ENCODE data around the gene SSC5D. TPM values are rescaled to one million over a fixed set of nuclear protein-coding genes. Genes with fewer than 3 reads are reported as not detected.

Gene SSC5D
- 12.5 TPM for polyA plus RNA-seq (2012; ENCODE audit: insufficient read length, low read depth)

DNA sequence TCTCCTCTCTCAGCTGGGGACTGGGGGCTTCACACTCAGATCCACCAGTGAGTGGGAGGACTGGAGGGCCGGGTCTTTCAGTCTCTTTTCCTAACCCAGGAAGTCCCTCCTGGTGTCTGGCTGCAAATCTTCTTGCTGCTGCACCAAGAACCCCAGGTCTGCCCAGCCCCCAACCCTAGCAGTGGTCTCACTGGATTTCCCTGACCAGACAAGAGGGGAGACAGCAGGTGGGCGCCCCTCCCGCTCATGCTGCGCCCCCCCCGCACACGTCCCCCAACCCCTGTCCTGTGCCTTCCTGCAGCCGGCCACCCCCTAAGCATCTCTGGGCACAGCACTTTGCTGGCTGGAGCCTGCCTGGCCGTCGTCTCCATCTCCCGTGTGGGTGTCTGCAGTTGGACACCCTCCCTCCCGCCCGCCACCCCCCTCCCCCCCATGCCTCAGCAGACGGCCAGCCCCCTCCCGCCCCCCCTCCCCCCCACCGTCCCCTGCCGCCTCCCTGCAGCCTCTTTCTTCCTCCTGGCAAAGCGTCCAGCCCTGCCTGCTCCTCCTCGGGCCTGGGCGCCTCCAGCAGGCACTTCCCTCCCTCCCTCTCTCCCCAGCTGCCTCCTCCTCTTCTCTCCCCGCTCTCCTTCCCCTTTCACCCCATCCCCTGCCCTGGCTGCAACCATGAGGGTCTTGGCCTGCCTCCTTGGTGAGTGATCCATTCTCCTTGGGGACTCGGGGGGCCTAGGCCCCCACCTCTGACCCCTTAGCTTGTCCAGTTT, at the start of gene SSC5D:
Gene SSC5D (plus strand): TSS at position 513 of the 764 bp plus-strand sequence. CDS start 154 bp downstream, at position 667.
- TF ChIP-seq SIN3A (IDR thresholded peaks at IDR 0.05; ENCODE audit: borderline replicate concordance, insufficient read depth, low read length) (no peak), FOXP2 (optimal IDR thresholded peaks at IDR 0.05; ENCODE audit: borderline replicate concordance, extremely low read depth, extremely low read length, insufficient read depth) (no peak), TAF1 (IDR thresholded peaks at IDR 0.05; ENCODE audit: borderline replicate concordance, insufficient read depth, low read length) (no peak), POLR2AphosphoS5 (IDR thresholded peaks at IDR 0.05; ENCODE audit: low read depth, low read length) (no peak)
- TF ChIP-seq, protein P1, sequence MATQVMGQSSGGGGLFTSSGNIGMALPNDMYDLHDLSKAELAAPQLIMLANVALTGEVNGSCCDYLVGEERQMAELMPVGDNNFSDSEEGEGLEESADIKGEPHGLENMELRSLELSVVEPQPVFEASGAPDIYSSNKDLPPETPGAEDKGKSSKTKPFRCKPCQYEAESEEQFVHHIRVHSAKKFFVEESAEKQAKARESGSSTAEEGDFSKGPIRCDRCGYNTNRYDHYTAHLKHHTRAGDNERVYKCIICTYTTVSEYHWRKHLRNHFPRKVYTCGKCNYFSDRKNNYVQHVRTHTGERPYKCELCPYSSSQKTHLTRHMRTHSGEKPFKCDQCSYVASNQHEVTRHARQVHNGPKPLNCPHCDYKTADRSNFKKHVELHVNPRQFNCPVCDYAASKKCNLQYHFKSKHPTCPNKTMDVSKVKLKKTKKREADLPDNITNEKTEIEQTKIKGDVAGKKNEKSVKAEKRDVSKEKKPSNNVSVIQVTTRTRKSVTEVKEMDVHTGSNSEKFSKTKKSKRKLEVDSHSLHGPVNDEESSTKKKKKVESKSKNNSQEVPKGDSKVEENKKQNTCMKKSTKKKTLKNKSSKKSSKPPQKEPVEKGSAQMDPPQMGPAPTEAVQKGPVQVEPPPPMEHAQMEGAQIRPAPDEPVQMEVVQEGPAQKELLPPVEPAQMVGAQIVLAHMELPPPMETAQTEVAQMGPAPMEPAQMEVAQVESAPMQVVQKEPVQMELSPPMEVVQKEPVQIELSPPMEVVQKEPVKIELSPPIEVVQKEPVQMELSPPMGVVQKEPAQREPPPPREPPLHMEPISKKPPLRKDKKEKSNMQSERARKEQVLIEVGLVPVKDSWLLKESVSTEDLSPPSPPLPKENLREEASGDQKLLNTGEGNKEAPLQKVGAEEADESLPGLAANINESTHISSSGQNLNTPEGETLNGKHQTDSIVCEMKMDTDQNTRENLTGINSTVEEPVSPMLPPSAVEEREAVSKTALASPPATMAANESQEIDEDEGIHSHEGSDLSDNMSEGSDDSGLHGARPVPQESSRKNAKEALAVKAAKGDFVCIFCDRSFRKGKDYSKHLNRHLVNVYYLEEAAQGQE (IDR thresholded peaks at IDR 0.05; ENCODE audit: insufficient read depth in 1 of 2, low read depth in 2 of 2, low read length in 2 of 2): no peak

DNA sequence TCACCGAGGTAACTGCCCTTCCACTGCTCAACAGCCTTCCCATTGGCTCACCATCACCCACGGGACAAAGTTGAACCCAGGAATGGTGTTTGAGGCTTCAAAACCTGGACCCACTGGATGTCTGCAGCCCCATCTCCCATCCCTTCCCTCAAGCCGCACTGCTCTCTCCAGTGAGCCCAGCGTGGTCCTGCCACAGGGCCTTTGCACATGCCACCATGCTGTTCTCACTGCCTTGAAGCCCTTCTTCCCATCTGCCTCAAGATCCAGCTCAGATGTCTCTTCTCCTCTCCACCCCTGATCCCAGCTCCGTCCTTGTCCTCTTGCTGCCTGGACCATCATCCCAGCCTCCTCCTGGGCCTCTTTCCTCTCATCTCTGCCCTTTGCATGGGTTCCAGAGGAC, 49.2 kb upstream of the SSC5D start:
- TF ChIP-seq, protein P1 (IDR thresholded peaks at IDR 0.05; ENCODE audit: insufficient read depth in 1 of 2, low read depth in 2 of 2, low read length in 2 of 2): 0 out of 4 replicates have a peak, but pooled peaks of 1 of the 2 experiments have one; percentile 15
- no peak for TF ChIP-seq TAF1 (IDR thresholded peaks at IDR 0.05; ENCODE audit: borderline replicate concordance, insufficient read depth, low read length)
- no peak for TF ChIP-seq SIN3A (IDR thresholded peaks at IDR 0.05; ENCODE audit: borderline replicate concordance, insufficient read depth, low read length)

DNA sequence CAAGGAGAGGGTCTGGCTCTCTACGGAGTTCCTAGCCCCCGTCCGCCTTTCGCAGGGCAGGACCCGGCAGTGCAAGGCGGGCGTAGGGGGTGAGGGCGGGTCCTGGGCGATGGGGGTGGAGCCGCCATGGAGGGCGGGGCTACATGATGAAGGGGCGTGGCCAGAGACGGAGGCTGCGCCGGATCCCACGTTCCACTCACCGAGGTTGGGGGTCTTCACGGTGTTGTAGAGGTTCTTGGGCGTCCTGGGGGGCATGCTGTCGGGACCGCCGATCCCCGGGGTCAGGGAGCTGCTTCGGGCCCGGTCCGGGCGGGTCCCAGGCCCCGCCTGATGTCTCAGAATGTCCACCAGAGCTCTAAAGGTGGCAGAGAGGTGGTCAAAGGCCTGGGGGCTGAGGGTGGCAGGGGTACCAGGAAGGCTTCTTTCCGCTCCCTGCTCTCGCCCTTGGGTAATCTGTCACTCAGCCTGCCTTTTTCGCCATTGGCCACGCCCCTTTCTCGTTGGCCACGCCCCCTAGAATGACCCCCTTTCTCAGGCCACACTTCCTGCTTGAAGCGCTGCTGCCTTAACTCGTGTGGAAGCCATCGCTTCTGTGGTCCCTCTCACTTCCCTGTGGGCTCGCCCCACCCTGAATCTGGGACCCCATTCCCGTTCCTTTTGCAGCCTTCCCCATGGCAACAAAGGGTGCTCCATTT, 47.7 kb upstream of the SSC5D start:
- TF ChIP-seq, protein P1 (IDR thresholded peaks at IDR 0.05; ENCODE audit: insufficient read depth in 1 of 2, low read depth in 2 of 2, low read length in 2 of 2): 0 out of 4 replicates have a peak, but pooled peaks of 1 of the 2 experiments have one; percentile 9
- TF ChIP-seq SIN3A (IDR thresholded peaks at IDR 0.05; ENCODE audit: borderline replicate concordance, insufficient read depth, low read length) (no peak), POLR2AphosphoS5 (IDR thresholded peaks at IDR 0.05; ENCODE audit: low read depth, low read length) (no peak), TAF1 (IDR thresholded peaks at IDR 0.05; ENCODE audit: borderline replicate concordance, insufficient read depth, low read length) (no peak), FOXP2 (optimal IDR thresholded peaks at IDR 0.05; ENCODE audit: borderline replicate concordance, extremely low read depth, extremely low read length, insufficient read depth) (no peak)

DNA sequence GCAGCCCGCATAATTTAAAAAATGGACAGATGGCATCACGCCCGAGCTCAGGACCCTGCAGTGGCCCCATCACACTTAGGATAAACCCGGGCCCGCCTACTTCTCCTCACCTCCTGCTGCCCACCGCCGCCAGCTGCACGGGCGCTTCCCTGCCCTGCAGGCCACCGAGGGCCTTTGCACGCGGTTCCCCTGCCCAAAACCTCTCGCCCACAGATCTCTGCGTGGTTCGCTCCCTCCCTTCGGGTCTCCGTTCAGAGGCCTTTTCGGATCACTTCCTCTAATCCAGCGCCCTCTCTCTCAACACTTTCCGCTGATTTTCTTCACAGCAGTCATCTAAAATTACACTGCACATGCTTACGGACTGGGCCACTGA, 46.9 kb upstream of the SSC5D start:
- TF ChIP-seq FOXP2 (optimal IDR thresholded peaks at IDR 0.05; ENCODE audit: borderline replicate concordance, extremely low read depth, extremely low read length, insufficient read depth) (no peak), TAF1 (IDR thresholded peaks at IDR 0.05; ENCODE audit: borderline replicate concordance, insufficient read depth, low read length) (no peak), SIN3A (IDR thresholded peaks at IDR 0.05; ENCODE audit: borderline replicate concordance, insufficient read depth, low read length) (no peak), POLR2AphosphoS5 (IDR thresholded peaks at IDR 0.05; ENCODE audit: low read depth, low read length) (no peak)
- TF ChIP-seq, protein P1 (IDR thresholded peaks at IDR 0.05; ENCODE audit: insufficient read depth in 1 of 2, low read depth in 2 of 2, low read length in 2 of 2): no peak

Data from PFSK-1 (cell line).